GM18907 (cell line): ENCODE results near the gene C17orf58.
"Not testable (repeated sequence)": the region's sequence is repeated elsewhere in the genome, so short reads cannot be mapped to it uniquely, and the experiment has no call there.

Experiments used
- ATAC-seq: cut with Tn5 transposase; IDR thresholded peaks from one replicate; pipeline ENCODE4 v1.9.1; 2021; ENCODE audit warnings: mild to moderate bottlenecking, moderate library complexity; ENCODE audit not compliant: unreplicated experiment

The C17orf58 gene

DNA sequence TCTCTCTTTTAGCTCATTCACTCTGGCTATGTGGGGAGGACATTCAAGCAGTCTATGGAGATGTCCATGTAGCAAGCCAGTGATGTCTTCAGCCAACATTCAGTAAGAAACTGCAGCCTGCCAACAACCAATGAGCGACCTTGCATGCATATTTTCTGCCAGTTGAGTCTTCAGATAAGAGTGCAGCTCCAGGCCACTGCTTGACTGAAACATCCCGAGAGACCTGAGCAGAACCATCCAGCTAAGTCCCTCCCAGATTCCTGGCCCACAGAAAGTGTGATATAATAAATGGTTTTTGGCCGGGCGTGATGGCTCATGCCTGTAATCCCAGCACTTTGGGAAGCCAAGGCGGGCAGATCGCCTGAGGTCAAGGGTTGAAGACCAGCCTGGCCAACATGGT is 10.5 kb upstream of the C17orf58 start:
- no peak for ATAC-seq

DNA sequence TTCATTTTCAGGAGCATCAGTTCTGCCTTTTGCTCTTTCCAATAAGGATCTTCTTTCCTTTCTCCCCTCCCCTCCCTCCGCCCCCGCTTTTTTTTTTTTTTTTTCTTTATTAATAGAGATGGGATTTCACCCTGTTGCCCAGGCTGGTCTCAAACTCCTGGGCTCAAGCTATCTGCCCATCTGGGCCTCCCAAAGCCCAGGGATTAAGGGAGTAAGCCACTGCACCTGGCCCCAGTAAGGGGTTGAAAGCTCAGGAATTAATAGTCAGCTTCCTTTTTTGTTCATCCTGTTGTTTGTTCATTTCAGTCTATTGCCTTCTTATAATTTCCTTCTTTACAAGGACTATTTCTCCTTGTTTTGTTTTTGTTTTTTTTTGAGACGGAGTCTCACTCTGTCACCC is 7.9 kb upstream of the C17orf58 start:
- no peak for ATAC-seq

DNA sequence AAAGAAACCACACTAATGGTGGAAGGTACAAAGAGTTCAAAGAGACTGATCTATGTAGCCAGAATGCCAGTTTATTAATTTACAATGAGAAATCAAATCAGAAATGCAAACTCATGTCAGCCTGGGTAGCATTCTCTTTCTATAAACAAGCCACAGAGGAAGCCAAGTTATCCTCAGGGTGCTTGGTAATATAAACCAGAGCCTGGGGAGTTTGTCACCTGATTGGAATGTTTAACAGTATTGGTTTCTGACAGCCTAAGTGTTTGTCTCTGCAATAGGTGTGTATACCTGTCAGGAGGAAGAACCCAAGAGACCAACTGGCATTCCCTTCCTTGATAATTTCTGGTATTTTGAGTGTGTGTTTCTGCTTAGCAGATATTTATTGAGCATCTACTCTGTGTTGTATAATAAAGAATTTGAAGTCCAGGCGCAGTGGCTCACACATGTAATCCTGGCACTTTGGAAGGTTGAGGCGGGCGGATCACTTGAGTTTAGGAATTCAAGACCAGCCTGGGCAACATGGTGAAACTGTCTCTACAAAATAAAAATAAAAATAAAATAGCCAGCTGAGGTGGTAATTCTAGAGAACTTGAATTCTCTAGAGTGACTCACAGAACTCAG is 3.1 kb upstream of the C17orf58 start:
- no peak for ATAC-seq

DNA sequence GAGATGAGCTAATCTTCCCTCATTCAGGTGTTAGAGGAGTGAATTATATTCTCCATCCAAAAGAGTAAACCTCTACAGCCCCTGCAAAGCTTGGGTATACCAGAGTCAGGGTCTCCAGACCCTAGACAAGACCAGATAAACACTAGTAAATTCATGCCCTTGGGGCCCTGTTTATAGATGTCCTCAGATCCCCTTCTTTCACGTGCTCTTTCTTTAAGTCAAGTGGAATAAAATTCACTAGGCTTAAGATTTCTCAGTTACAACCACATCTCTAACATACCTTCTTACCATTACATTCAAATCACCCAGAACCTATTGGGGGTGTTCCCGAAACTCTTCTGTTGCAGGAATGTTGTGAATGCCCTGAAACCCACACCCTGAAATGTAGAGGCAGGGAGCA is 2.2 kb upstream of the C17orf58 start:
- no peak for ATAC-seq

GRCh38 chr17:67995570-67996263 is 552 bp downstream of the C17orf58 start:
- ATAC-seq: no peak

GRCh38 chr17:67994817-67995569 is 1.3 kb downstream of the C17orf58 start:
- no peak for ATAC-seq

DNA sequence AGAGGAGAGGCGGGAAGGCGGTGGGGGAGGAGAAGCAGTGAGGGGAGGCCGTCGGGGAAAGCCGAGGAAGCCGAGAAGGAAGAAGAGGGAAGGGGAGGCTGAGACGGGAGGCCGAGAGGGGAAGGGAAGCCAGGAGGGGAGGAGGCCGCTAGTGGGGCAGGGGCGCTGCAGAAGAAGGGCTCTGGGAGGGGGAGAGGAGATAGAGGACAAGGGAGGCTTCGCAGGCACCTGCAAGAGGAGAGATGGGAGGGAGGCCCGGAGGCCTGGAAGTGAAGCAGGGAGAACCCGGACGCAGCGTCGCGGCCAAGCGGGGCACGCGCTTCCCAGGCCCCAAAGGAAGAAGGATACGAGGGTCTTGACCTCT is 2.3 kb downstream of the C17orf58 start:
- ATAC-seq: no peak

- peak; percentile 79 for ATAC-seq
These were observed 2.9 kb downstream of the C17orf58 start for GRCh38 chr17:67993153-67993997.

DNA sequence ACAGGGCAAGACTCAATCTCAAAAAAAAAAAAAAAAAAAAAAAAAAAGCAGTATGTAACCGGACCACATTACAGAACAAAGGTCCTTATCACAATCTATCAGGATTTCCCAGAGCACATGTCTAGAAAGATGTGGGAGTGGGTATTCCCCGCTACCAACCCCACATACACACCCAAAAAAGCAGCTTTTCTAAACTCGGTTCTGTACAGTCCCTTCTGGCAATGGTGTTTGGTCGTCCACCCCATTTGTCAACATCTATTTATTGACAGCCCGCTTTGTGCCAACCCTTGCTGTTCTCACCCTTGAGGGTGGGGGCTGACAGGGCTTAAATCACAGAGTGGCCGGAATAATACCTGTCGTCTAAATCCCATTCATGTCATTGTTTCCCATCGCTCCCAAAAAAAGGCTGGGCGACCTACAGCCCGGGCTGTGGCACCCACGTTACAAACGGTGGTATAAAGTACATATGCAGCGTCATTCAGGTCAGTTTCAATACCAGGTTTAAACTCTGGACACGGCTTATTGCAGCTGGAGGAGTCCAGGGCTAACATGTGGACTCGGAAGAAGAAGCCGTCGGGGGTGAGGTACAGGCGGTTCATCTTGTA is 3.6 kb downstream of the C17orf58 start:
- peak; percentile 6 for ATAC-seq

DNA sequence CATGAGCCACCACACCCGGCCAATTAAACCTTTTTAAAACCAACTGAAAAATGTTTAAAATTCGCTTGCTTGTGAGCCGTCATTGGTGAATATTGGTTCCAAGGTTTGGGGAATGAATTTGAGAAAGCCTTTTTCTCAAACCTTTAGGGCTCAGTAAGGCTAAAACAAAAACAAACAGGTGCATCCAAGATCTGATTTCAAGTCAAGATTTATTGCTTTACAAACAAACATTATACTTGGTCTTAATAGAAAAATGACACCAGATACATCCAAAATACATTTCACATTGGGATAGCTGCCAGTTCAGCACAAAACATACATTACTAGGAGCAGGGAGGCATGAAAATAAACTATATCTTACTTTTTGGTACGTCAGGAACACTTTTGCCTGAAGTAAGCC is 5.4 kb downstream of the C17orf58 start:
- ATAC-seq: no peak

DNA sequence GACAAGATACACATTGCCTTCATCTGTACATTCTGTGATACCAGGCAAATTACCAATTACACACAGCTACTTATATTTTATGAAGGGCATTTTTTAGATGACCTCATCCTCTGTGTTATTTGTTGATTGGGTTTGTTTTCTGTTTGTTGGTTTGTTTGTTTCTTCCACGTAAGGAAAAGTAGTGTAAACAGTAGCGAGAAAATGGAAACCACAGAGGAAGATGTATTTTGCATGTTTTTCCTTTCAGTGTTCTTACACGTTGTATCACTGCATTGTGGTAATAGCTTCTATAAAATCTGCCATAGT is 12.9 kb downstream of the C17orf58 start:
- no peak for ATAC-seq

GRCh38 chr17:67982686-67983382 is 13.4 kb downstream of the C17orf58 start:
- ATAC-seq: no peak

DNA sequence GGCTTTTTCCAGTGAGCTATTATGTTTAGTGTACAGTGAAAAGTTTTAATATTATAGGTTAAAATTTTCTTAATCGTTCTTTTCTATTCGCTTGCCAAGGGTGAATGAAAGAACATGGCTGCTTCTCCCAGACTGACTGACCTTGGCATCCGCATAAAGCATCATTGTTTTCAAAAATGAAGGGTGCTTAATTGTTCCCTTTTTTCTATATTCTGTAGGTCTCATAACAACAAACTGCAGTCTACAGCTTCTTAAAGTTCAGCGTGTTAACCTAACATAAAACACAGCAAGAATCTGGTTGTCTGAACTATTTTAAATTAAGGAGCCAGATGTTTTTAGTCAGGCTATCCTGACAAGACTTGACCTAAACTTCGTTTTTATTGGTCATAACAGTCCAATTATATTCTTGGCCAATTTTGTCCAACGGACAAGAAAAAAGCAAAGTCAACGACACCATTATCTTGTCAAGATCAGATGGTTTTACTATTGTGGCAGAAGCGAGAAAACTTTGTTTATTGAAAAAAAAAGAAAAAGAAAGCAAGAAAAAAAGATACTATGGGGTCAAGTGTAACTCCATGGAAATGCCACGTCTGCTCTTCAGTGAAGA is 14.1 kb downstream of the C17orf58 start:
- ATAC-seq: no peak

DNA sequence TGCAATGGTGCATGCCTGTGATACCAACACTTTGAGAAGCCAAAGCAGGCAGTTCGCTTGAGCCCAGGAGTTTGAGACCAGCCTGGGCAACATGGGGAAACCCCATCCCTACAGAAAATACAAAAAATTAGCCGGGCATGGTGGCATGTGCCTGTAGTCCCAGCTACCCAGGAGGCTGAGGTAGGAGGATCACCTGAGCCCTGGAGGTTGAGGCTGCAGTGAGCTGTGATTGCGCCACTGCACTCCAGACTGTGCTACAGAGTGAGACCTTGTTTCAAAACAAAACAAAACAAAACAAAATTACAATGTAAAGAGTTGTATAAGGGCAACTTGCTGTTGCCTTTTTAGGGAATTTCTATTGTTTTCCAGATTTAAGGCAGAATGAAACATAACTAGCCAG is 15.4 kb downstream of the C17orf58 start:
- ATAC-seq: not testable (repeated sequence)

DNA sequence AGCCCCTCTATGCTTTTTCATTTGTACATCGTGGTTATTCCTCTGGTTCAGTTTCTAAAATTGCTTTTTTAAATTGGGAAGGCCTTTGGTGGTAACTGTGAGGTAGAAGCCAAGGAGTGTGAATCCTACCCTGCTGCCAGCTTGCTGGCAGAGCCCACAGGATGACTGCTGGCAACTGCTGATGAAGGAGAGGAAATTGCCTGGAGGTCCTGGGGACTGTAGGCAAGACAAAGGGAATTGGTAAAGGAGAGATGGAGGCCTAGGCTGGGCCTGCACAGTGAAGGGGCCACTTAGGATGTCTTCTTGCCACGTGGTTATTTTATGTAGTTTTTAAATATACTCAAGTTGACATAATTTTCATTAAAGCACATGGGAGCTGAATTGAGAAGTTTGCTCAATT is 15.8 kb downstream of the C17orf58 start:
- ATAC-seq: no peak

DNA sequence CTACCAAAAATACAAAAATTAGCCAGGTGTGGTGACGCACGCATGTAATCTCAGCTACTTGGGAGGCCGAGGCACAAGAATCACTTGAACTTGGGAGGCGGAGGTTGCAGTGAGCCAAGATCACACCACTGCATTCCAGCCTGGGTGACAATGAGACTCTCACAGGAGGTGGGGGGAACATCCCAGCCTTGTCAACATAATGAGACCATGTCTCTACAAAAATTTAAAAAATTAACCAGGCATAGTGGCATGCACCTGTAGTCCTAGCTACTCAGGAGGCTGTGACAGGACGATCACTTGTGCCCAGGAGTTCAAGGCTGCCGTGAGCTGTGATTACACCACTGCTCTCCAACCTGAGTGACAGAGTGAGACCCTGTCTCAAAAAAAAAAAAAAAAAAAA is 20.0 kb downstream of the C17orf58 start:
- not testable (repeated sequence) for ATAC-seq

DNA sequence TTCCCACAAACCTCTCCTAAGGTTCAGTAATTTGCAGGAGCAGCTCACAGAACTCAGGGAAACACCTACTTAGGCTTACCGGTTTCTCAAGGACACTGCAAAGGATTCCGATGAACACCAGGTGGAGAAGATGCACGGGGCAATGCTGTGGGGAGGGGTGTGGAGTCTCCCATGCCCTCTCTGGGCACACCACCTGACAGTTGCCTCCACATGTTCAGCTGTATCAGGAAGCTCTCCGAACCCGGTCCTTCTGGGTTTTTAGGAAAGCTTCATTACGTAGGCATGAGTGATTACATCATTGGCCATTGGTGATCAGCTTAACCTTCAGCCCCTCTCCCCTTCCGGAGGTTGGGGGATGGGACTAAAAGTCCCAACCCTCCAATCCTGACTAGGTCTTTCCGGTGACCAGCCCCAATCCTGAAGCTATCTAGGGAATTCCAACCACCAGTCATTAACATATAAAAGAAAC is 21.6 kb downstream of the C17orf58 start:
- no peak for ATAC-seq

- ATAC-seq: no peak
These were observed 22.1 kb downstream of the C17orf58 start for GRCh38 chr17:67974185-67974584.

- ATAC-seq: no peak
These were observed 25.5 kb downstream of the C17orf58 start for GRCh38 chr17:67970783-67971182.

GRCh38 chr17:67963145-67963572 is 33.1 kb downstream of the C17orf58 start:
- ATAC-seq: peak; percentile 65
